Upper lobe of left lung (tissue), 6 donors: ENCODE data around the gene BLM. TPM values are rescaled to one million over a fixed set of nuclear protein-coding genes. Genes with fewer than 3 reads are reported as not detected.
A peak's percentile ranks its signal among the peaks of the same experiment; 100 is the strongest.
"Not testable (repeated sequence)": the region's sequence is repeated elsewhere in the genome, so short reads cannot be mapped to it uniquely, and the experiment has no call there.

ENCODE experiments used
- ATAC-seq, 2 donors: fragments of 200-7000 bp; cut with Tn5 transposase; one replicate each; pipeline ENCODE4 v1.9.1; 2022; ENCODE audit warnings: mild to moderate bottlenecking in 2 of 2, moderate library complexity in 2 of 2; ENCODE audit not compliant: low FRiP score in 2 of 2
- DNase-seq, 2 donors: peaks; one replicate each; pipeline ENCODE4 v3.0.0-alpha.2; 2019 to 2020
- H3K27ac ChIP-seq, 4 donors: fragments of 200-600 bp; sonication (generic); one replicate each; pipeline ENCODE4 v1.5.1; 2016 to 2019
- H3K27me3 ChIP-seq, 4 donors: fragments of 200-600 bp; sonication (generic); one replicate each; pipeline ENCODE4 v1.5.1; 2017 to 2019
- H3K36me3 ChIP-seq, 4 donors: fragments of 200-600 bp; sonication (generic); one replicate each; pipeline ENCODE4 v1.5.1; 2016 to 2019
- H3K4me1 ChIP-seq, 4 donors: fragments of 200-600 bp; sonication (generic); one replicate each; pipeline ENCODE4 v1.5.1; 2018 to 2019
- H3K4me3 ChIP-seq, 4 donors: fragments of 200-600 bp; sonication (generic); one replicate each; pipeline ENCODE4 v1.5.1; 2017 to 2019; ENCODE audit warnings: mild to moderate bottlenecking in 2 of 4, moderate library complexity in 1 of 4
- H3K9me3 ChIP-seq, 4 donors: fragments of 200-600 bp; sonication (generic); one replicate each; pipeline ENCODE4 v1.5.1; 2018 to 2019
- EP300 ChIP-seq, 4 donors: sonication (generic); formaldehyde crosslinking; IDR thresholded peaks; one replicate each; pipeline ENCODE4 v1.5.1; 2017; ENCODE audit warnings: antibody characterized with exemption in 4 of 4, control low read depth in 2 of 4
- POLR2A ChIP-seq, 4 donors: fragments of 450-650 bp; IDR thresholded peaks; one replicate each; pipeline ENCODE4 v1.5.1; 2016 to 2017; ENCODE audit warnings: antibody characterized with exemption in 4 of 4, mild to moderate bottlenecking in 2 of 4
- POLR2AphosphoS5 ChIP-seq, 2 donors: sonication (generic); formaldehyde crosslinking; IDR thresholded peaks; one replicate each; pipeline ENCODE4 v1.5.1; 2017; ENCODE audit warnings: antibody characterized with exemption in 2 of 2
- WGBS, 2 donors: methylation state at CpG; one replicate each; pipeline ENCODE4 v1.1.5; 2017 to 2018; 5-methylcytosine and 5-hydroxymethylcytosine counted together
- total RNA-seq, 6 donors: library from RNA; depleted of rRNA in 4 of 6; stranded (reverse); fragments of >200 nt in 4 of 6; gene quantifications; one replicate each; pipeline versions ENCODE4 v1.1.0 to v1.2.1, GENCODE V29; 2016 to 2021
- TF ChIP-seq, protein P1 (sequence below), 6 experiments: fragments of 450-650 bp in 4 of 6; fragments of 200-600 bp in 2 of 6; sonication (generic) in 2 of 6; IDR thresholded peaks; one replicate each; pipeline ENCODE4 v1.5.1; 2016 to 2019; ENCODE audit warnings: antibody characterized with exemption in 6 of 6
- donor health status: DM: no; HTN: no; CAD: no; lungs with moderate emphysema.
- donor health status: DM: no; HTN: yes; CAD: no; lungs with severe emphysema.

BLM gene
- total RNA-seq, 6 donors from 2014 or later, result 0.76 to 31.4 (median 2.6) TPM

- Histone ChIP-seq H3K9me3 (no peaks in the 10 kb centered on the region), H3K27me3 (no peaks in the 10 kb centered on the region), H3K4me1 (no peaks in the 10 kb centered on the region), H3K4me3 (no peak overlapping the region), H3K36me3 (no peaks in the 10 kb centered on the region), H3K27ac (no peak overlapping the region)
- TF ChIP-seq EP300 (IDR thresholded peaks at IDR 0.05) (no peak), POLR2AphosphoS5 (IDR thresholded peaks at IDR 0.05) (no peak), POLR2A (IDR thresholded peaks at IDR 0.05) (no peak)
- TF ChIP-seq, protein P1, sequence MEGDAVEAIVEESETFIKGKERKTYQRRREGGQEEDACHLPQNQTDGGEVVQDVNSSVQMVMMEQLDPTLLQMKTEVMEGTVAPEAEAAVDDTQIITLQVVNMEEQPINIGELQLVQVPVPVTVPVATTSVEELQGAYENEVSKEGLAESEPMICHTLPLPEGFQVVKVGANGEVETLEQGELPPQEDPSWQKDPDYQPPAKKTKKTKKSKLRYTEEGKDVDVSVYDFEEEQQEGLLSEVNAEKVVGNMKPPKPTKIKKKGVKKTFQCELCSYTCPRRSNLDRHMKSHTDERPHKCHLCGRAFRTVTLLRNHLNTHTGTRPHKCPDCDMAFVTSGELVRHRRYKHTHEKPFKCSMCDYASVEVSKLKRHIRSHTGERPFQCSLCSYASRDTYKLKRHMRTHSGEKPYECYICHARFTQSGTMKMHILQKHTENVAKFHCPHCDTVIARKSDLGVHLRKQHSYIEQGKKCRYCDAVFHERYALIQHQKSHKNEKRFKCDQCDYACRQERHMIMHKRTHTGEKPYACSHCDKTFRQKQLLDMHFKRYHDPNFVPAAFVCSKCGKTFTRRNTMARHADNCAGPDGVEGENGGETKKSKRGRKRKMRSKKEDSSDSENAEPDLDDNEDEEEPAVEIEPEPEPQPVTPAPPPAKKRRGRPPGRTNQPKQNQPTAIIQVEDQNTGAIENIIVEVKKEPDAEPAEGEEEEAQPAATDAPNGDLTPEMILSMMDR (IDR thresholded peaks at IDR 0.05), result no peak
- ATAC-seq, result peak in 1 of 2 donors; percentile 58
- no peak for DNase-seq
- WGBS, 2 donors, result 68 to 81% methylated on average over 11 of the region's 11 CpGs
These were observed 31.3 kb upstream of the BLM start for GRCh38 chr15:90685591-90686434.

- Histone ChIP-seq H3K4me1 (no peaks in the 10 kb centered on the region), H3K27ac (no peak overlapping the region), H3K27me3 (no peaks in the 10 kb centered on the region), H3K9me3 (no peaks in the 10 kb centered on the region), H3K4me3 (no peak overlapping the region), H3K36me3 (no peaks in the 10 kb centered on the region)
- TF ChIP-seq, protein P1 (IDR thresholded peaks at IDR 0.05), result no peak
- 52 to 71% methylated on average over 3 of the region's 3 CpGs for WGBS, 2 donors
- ATAC-seq (no peak), DNase-seq (no peak)
These were observed 30.5 kb upstream of the BLM start for GRCh38 chr15:90686435-90687218.

DNA sequence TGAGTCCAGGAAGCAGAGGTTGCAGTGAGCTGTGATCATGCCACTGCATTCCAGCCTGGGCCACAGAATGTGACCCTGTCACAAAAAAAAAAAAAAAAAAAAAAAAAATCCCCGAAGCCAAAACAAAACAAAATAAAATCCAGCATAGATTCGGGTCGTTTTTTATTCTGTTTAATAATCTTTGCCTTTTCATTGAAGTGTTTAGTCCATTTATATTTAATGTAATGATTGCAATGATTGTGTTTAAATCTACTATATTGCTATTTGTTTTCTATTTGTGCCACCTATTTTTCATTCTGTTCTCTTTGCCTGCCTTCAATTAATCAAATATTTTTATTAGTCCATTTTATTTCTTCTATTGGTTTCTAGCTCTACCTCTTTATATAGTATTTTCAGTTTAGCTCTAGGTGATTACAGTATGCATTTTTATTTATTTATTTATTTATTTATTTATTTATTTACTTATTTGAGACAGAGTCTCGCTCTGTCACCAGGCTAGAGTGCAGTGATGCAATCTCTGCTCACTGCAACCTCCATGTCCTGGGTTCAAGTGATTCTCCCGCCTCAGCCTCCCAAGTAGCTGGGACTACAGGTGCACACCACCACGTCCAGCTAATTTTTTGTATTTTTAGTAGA lies 27.7 kb upstream of the BLM start:
- H3K27me3 ChIP-seq, H3K36me3 ChIP-seq, H3K27ac ChIP-seq, H3K4me3 ChIP-seq, H3K4me1 ChIP-seq, H3K9me3 ChIP-seq, ATAC-seq, DNase-seq: not testable (repeated sequence)
- WGBS, 2 donors, result 81 to 83% methylated on average over 6 of the region's 6 CpGs

DNA sequence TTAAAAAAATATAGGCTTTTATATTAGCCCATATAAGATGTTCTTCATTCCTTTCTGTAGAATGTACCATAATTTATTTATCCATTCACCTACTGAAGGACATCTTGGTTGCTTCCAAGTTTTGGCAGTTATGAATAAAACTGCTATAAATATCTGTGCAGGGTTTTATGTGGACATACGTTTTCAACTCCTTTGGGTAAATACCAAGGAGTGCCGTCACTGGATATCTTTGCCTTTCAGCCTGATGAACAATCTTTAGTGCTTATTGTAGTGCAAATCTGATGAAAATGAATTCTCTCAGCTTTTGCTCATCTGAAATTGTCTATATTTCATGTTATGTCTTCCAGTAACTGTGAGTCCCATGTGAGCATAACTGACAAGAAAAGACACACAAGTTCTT lies 26.6 kb upstream of the BLM start:
- 73 to 76% methylated on average over 2 of the region's 2 CpGs for WGBS, 2 donors
- H3K4me1 ChIP-seq, result no peaks in the 10 kb centered on the region
- no peaks in the 10 kb centered on the region for H3K9me3 ChIP-seq
- no peak overlapping the region for H3K4me3 ChIP-seq
- ATAC-seq (no peak), DNase-seq (no peak)
- no peak overlapping the region for H3K27ac ChIP-seq
- no peak for TF ChIP-seq EP300 (IDR thresholded peaks at IDR 0.05)
- TF ChIP-seq, protein P1 (IDR thresholded peaks at IDR 0.05), result no peak
- no peaks in the 10 kb centered on the region for H3K27me3 ChIP-seq
- H3K36me3 ChIP-seq, result no peaks in the 10 kb centered on the region

DNA sequence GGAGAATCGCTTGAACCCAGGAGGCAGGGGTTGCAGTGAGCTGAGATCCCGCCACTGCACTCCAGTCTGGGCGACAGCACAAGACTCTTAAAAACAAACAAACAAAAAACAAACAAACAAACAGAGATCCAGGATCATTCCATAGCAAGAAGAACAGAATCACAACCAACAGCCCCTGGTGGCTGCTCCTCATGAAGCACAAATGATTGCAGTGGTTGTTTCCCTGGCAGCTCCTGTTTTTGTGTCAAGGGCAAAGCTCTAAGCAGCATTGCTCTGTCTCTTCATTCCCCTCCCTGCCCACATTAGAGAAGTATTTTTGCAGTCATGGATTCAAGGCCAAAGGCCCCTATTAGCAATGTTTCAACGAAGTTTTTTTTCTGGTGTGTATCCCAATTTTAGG lies 25.8 kb upstream of the BLM start:
- ATAC-seq, result no peak

More for the DNA sequence above, 25.8 kb upstream of the BLM start:
- DNase-seq, result no peak
- Histone ChIP-seq H3K4me3 (no peak overlapping the region), H3K27ac (no peak overlapping the region), H3K9me3 (no peaks in the 10 kb centered on the region), H3K27me3 (no peaks in the 10 kb centered on the region), H3K36me3 (no peaks in the 10 kb centered on the region), H3K4me1 (no peaks in the 10 kb centered on the region)
- TF ChIP-seq EP300 (IDR thresholded peaks at IDR 0.05) (no peak), POLR2A (IDR thresholded peaks at IDR 0.05) (no peak), POLR2AphosphoS5 (IDR thresholded peaks at IDR 0.05) (no peak)
- TF ChIP-seq, protein P1 (IDR thresholded peaks at IDR 0.05), result no peak
- 92 to 95% methylated on average over 4 of the region's 4 CpGs for WGBS, 2 donors
